IMR-90 (cell line): ENCODE measurements around the gene RAB26. TPM values are rescaled to one million over a fixed set of nuclear protein-coding genes. Genes with fewer than 3 reads are reported as not detected.

ENCODE experiments used
- ATAC-seq: fragments of 200-7000 bp; cut with Tn5 transposase; 2 replicates; pipeline ENCODE4 v1.9.1; 2020; ENCODE audit warnings: low read depth, mild to moderate bottlenecking, moderate library complexity
- BruUV-seq: library from RNA; stranded (reverse); fragments of 400-500 nt; replicated peaks from 2 replicates; lab custom pipeline; 2021; lab: Mats Ljungman, UMichigan
- CTCF ChIA-PET: fragments of 300-600 bp; formaldehyde crosslinking; extraction: SDS; loops from one replicate; lab custom pipeline; 2021; ENCODE audit warnings: antibody characterized with exemption; lab: Yijun Ruan, JAX
- POLR2A ChIA-PET: fragments of 300-600 bp; sonication (Branson Sonifier 250); formaldehyde crosslinking; loops from one replicate; lab custom pipeline; 2022; ENCODE audit warnings: antibody characterized with exemption; ENCODE audit not compliant: unreplicated experiment; lab: Charles Lee
- DNase-seq: peaks from one replicate; pipeline ENCODE4 v3.0.0; 2013
- H2AFZ ChIP-seq: replicated peaks from 2 replicates; pipeline ENCODE3; 2013; ENCODE audit warnings: low read length, mild to moderate bottlenecking; ENCODE audit not compliant: poor library complexity
- H2AK5ac ChIP-seq: 2 replicates; pipeline ENCODE4 v1.6.1; 2013; ENCODE audit warnings: low read depth, low read length, inconsistent platforms
- H2AK9ac ChIP-seq: replicated peaks from 2 replicates; pipeline ENCODE3; 2013; ENCODE audit warnings: mild to moderate bottlenecking, low read depth, low read length, moderate library complexity; ENCODE audit not compliant: poor library complexity
- H2BK120ac ChIP-seq: 2 replicates; pipeline ENCODE4 v1.6.1; 2013; ENCODE audit warnings: low read depth, low read length, inconsistent platforms
- H2BK15ac ChIP-seq: 3 replicates; pipeline ENCODE4 v1.6.1; 2013; ENCODE audit warnings: low read depth, low read length, inconsistent platforms
- H2BK20ac ChIP-seq: 2 replicates; pipeline ENCODE4 v1.6.1; 2013; ENCODE audit warnings: low read depth, mild to moderate bottlenecking, inconsistent platforms, low read length, moderate library complexity
- H2BK5ac ChIP-seq: 2 replicates; pipeline ENCODE4 v1.6.1; 2013; ENCODE audit warnings: mild to moderate bottlenecking, low read depth, low read length, inconsistent platforms; ENCODE audit not compliant: poor library complexity, severe bottlenecking
- H3K14ac ChIP-seq: replicated peaks from 2 replicates; pipeline ENCODE4 v1.6.1; 2013; ENCODE audit warnings: low read depth, low read length, inconsistent platforms
- H3K18ac ChIP-seq: 2 replicates; pipeline ENCODE4 v1.6.1; 2013; ENCODE audit warnings: low read depth, low read length, control low read depth
- H3K23ac ChIP-seq: 2 replicates; pipeline ENCODE4 v1.6.1; 2013; ENCODE audit warnings: low read depth, low read length, inconsistent platforms
- H3K27ac ChIP-seq: 2 replicates; pipeline ENCODE4 v1.5.1; 2013; ENCODE audit warnings: mild to moderate bottlenecking, control low read depth, low read length; ENCODE audit not compliant: insufficient read depth
- H3K27me3 ChIP-seq: 2 replicates; pipeline ENCODE4 v1.6.1; 2013; ENCODE audit warnings: low read length; ENCODE audit not compliant: control insufficient read depth, insufficient read depth
- H3K36me3 ChIP-seq: 2 replicates; pipeline ENCODE4 v1.6.1; 2013; ENCODE audit warnings: low read length, mixed read lengths; ENCODE audit not compliant: control insufficient read depth, insufficient read depth
- H3K4ac ChIP-seq: 2 replicates; pipeline ENCODE4 v1.6.1; 2013; ENCODE audit warnings: low read depth, low read length, inconsistent platforms
- H3K4me1 ChIP-seq: 2 replicates; pipeline ENCODE4 v1.6.1; 2013; ENCODE audit warnings: low read length, mixed read lengths; ENCODE audit not compliant: control insufficient read depth, insufficient read depth
- H3K4me2 ChIP-seq: 2 replicates; pipeline ENCODE4 v1.6.1; 2013; ENCODE audit warnings: low read depth, mild to moderate bottlenecking, control low read depth, low read length, moderate library complexity
- H3K4me3 ChIP-seq: 2 replicates; pipeline ENCODE4 v1.5.1; 2013; ENCODE audit warnings: low read depth, mild to moderate bottlenecking, control low read depth, low read length, moderate library complexity; ENCODE audit not compliant: insufficient read depth
- H3K56ac ChIP-seq: 2 replicates; pipeline ENCODE4 v1.6.1; 2013; ENCODE audit warnings: low read length, inconsistent platforms; ENCODE audit not compliant: insufficient read depth; ENCODE audit errors: extremely low read depth
- H3K79me1 ChIP-seq, 2 experiments: 2 replicates each; pipeline ENCODE4 v1.6.1; 2013; ENCODE audit warnings: low read length in 2 of 2, inconsistent platforms in 1 of 2, low read depth in 1 of 2
- H3K9ac ChIP-seq: 2 replicates; pipeline ENCODE4 v1.6.1; 2013; ENCODE audit warnings: low read depth, low read length, control low read depth
- H3K9me1 ChIP-seq: 2 replicates; pipeline ENCODE4 v1.6.1; 2013; ENCODE audit warnings: low read length, inconsistent platforms; ENCODE audit not compliant: insufficient read depth
- H3K9me3 ChIP-seq: 2 replicates; pipeline ENCODE4 v1.6.1; 2013; ENCODE audit warnings: low read length; ENCODE audit not compliant: control insufficient read depth, insufficient read depth
- H4K20me1 ChIP-seq: 2 replicates; pipeline ENCODE4 v1.6.1; 2013; ENCODE audit warnings: low read length, inconsistent platforms; ENCODE audit not compliant: insufficient read depth
- H4K5ac ChIP-seq: 2 replicates; pipeline ENCODE4 v1.6.1; 2013; ENCODE audit warnings: mild to moderate bottlenecking, low read depth, low read length, control low read depth
- H4K8ac ChIP-seq, 2 experiments: 2 replicates each; pipeline ENCODE4 v1.6.1; 2013; ENCODE audit warnings: low read depth in 2 of 2, low read length in 2 of 2, control low read depth in 1 of 2, inconsistent platforms in 1 of 2
- H4K91ac ChIP-seq: 2 replicates; pipeline ENCODE4 v1.6.1; 2013; ENCODE audit warnings: low read depth, low read length, inconsistent platforms; ENCODE audit not compliant: insufficient read depth
- CEBPB ChIP-seq: IDR thresholded peaks from 2 replicates; pipeline ENCODE4 v1.6.1; 2012; ENCODE audit warnings: low read depth, low read length, improper control_type of control experiment
- MAZ ChIP-seq: IDR thresholded peaks from 2 replicates; pipeline ENCODE4 v1.6.1; 2012; ENCODE audit warnings: low read depth, mild to moderate bottlenecking, low read length, improper control_type of control experiment, moderate library complexity, borderline replicate concordance
- USF2 ChIP-seq: fragments of 150-350 bp; IDR thresholded peaks from 2 replicates; pipeline ENCODE4 v1.6.1; 2017; ENCODE audit warnings: mild to moderate bottlenecking, antibody characterized with exemption, low read length, low read depth
- WGBS, 2 experiments: methylation state at CpG; one replicate each; pipeline versions ENCODE4 v1.1.5 to v1.1.7; 2013; ENCODE audit warnings: missing lambda C conversion rate in 2 of 2; ENCODE audit not compliant: insufficient read length in 1 of 2; ENCODE audit errors: extremely low coverage in 2 of 2; 5-methylcytosine and 5-hydroxymethylcytosine counted together
- dilution Hi-C: fragments of 300-500 bp; cut with HindIII; formaldehyde crosslinking; loops from one replicate; pipeline ENCODE4 v1.14.3; 2018; ENCODE audit warnings: low sequenced_read_pairs; ENCODE audit not compliant: unreplicated experiment
- in situ Hi-C: fragments of 300-500 bp; cut with MboI; formaldehyde crosslinking; loops from 3 replicates; pipeline ENCODE4 v1.14.3; 2019; ENCODE audit warnings: low sequenced_read_pairs, inconsistent platforms, mixed read lengths
- intact Hi-C: fragments of 100-400 bp; cut with micrococcal nuclease; formaldehyde crosslinking; loops from 2 replicates; pipeline ENCODE4 v1.10.0; 2022
- polyA plus RNA-seq, 3 experiments: library from polyadenylated mRNA; depleted of rRNA; stranded (reverse); fragments of >200 nt; gene quantifications; 2 replicates each; pipeline ENCODE4 v1.2.3, GENCODE V29; 2012; ENCODE audit warnings: low replicate concordance in 1 of 3
- total RNA-seq: library from RNA; depleted of rRNA; stranded (reverse); fragments of >200 nt; gene quantifications from 2 replicates; pipeline ENCODE4 v1.2.3, GENCODE V29; 2012

RAB26 gene
- total and polyA plus RNA-seq, 2 of the 4 experiments (the other 2 are of a cell fraction): 1.1 to 4.5 TPM

DNA sequence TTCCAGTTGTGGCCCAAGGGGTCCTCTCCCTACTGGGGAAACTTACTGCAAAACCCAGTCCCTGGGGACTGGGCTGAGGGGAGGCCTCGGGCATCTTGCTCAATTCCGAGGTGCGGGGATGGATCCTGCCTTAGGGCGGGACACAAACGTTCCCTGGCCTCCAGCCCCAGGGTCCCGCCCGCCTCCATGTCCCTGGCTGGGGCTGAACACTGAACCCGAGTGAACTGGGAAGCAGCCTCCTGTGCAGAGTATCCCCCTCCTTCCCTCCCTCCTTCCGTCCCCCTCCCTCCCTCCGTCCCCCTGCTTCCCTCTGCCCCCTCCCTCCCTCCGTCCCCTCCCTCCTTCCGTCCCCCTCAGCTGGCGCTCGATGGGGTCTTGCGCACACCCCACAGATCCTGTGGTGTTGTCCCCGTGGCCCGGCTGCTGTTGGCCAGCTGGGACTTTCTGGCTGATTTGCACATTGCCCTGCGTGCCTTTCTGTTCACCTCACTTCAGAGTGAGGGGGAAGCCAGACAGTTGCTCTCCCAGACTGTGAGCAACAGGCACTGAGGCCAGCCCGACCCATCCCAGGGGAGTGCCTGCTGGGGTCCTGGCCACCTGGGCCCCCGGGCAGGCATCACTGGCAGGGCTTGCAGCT is 12.6 kb downstream of the RAB26 start:
- Histone ChIP-seq H2AK9ac (peak overlapping the region; percentile 93), H3K18ac (no peak overlapping the region), H3K23ac (no peak overlapping the region), H3K9ac (peak overlapping the region; percentile 24; the same call in 1 of the 2 replicates), H3K9me1 (0 out of 2 replicates have a peak, but pooled peaks cover 8% of the 10 kb centered on the region), H2AK5ac (no peak overlapping the region), H2BK20ac (no peak overlapping the region), H4K5ac (no peak overlapping the region), H3K4me3 (no peak overlapping the region), H4K20me1 (peaks cover 81% of the 10 kb centered on the region), H3K4me2 (peak overlapping the region; percentile 4; the same call in 1 of the 2 replicates), H3K27ac (peak overlapping the region; percentile 34), H2BK120ac (no peak overlapping the region), H3K79me1 (peaks cover 0 to 72% of the 10 kb centered on the region in 2 experiments; a peak in 3 of 4 replicates), H4K8ac (0 out of 4 replicates have a peak overlapping the region, but pooled peaks have one; percentile 27 to 47), H3K14ac (no peak overlapping the region), H2AFZ (no peak overlapping the region), H3K4me1 (peaks cover 37% of the 10 kb centered on the region), H3K56ac (no peak overlapping the region), H2BK5ac (peak overlapping the region; percentile 43), H3K4ac (peak overlapping the region; percentile 48), H4K91ac (peak overlapping the region; percentile 37), H3K27me3 (no peaks in the 10 kb centered on the region), H2BK15ac (no peak overlapping the region), H3K36me3 (peaks cover 8% of the 10 kb centered on the region), H3K9me3 (no peaks in the 10 kb centered on the region)
- 0 out of 2 replicates have a peak, but pooled peaks have one; percentile 7 for TF ChIP-seq USF2
- peak; percentile 51; the same call in 1 of the 2 replicates for TF ChIP-seq CEBPB
- TF ChIP-seq MAZ: no peak
- BruUV-seq: no TSS peak
- WGBS, 2 experiments: 41% methylated on average over 8 of the region's 20 CpGs; no CpG with 5 or more reads in 1 of the 2 experiments
- peak; percentile 69 for DNase-seq
- CTCF ChIA-PET: no interaction called here
- dilution Hi-C loops: no loop called here
- in situ Hi-C loops: no loop called here
- POLR2A ChIA-PET: no interaction called here
- ATAC-seq: peak; percentile 25
- intact Hi-C loops: no loop called here
